Pons (tissue), 1 donor: ENCODE data around the gene TMEM219.
"Not testable (repeated sequence)": the region's sequence is repeated elsewhere in the genome, so short reads cannot be mapped to it uniquely, and the experiment has no call there.

Experiments used
- DNase-seq: peaks from one replicate; pipeline ENCODE4 v3.0.0-alpha.2; 2016; ENCODE audit warnings: low spot score

The TMEM219 gene

DNA sequence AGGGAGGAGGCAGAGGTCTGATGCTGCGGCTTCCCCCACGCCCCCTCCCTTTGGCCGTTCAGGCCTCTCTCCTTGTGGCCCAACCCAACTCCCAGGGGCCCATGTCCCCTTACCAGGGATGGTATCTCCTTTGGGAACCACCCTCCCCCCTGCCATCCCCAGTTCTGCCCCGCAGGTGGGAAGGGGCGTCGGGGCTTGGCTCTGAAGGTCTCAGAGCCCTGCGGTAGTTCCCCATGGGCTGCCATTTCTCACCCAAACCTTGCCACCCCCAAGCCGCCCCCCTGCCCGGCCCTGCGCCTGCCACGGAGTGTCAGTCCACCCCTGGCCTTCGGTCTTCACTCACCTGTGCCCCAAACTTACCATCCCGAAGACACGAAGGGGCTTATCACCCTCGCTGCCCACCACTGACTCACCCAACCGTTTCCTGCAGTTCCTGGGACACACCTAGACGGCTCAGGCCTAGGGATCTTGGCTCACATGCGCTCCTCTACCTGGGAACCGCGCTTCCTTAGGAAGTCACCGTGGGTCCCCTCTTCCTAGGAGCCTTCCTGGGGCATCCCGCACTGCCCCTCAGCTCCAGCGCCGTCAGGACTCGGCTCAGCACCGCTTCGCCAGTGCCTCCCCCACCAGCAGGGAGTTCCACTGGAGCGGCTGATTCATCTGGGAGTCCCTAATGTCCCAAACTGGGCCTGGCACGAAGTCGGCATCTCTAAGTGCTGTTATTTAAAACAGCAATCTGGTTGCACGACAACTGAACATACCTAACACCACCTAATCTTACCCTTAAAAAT, 50.0 kb downstream of the TMEM219 start:
- DNase-seq, result no peak

DNA sequence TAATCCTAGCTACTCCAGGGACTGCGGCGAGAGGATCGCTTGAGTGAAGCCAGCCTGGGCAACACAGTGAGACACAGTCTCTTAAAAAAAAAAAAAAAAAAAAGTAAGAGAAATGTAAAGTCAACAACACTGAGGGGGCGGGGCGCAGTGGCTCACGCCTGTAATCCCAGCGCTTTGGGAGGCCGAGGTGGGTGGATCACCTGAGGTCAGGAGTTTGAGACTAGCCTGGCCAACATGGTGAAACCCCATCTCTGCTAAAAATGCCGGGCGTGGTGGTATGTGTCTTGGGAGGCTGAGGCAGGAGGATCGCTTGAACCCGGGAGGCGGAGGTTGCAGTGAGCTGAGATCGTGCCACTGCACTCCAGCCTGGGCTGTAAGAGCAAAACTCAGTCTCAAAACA, 50.7 kb downstream of the TMEM219 start:
- not testable (repeated sequence) for DNase-seq

DNA sequence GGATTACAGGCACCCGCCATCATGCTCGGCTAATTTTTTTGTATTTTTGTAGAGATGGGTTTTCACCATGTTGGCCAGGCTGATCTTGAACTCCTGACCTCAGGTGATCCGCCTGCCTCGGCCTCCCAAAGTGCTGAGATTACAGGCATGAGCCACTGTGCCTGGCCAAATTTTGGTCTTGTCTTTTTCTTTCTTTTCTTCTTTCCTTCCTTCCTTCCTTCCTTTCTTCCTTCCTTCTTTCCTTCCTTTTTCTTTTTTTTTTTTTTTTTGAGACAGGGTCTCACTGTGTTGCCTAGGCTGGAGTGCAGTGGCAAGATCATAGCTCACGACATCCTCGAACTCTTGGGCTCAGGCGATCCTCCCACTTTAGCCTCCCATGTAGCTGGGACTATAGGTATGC, 53.6 kb downstream of the TMEM219 start:
- not testable (repeated sequence) for DNase-seq

DNA sequence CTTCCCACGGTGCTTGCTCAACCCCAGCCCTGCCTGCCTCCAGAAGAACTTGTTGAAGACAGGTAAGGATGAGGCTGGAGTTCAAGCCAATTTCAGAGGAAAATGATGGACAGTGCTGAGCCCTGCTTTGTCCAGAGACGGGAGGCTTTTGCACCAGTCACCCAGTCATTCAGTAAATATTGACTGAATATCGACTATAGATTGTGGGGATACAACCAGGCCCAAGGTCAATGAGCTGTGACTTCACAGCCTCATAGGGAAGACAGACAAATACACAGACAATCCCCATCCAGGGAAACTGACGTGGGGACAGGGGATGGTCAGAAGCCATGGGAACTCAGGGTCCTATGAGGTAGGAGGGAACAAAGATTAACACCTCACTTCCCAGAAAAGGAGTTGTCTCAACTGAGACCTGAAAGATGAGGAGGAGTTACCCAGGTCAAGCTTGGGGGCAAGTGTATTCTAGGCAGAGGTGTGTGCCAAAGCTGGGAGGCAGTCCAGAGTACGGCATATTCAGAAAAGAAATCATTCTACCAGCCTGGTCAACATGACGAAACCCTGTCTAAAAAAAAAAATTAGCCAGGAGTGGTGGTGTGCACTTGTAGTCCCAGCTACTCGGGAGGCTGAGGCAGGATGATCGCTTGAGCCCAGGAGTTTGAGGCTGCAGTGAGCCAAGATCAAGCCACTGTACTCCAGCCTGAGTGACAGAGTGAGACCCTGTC, 54.8 kb downstream of the TMEM219 start:
- no peak for DNase-seq

DNA sequence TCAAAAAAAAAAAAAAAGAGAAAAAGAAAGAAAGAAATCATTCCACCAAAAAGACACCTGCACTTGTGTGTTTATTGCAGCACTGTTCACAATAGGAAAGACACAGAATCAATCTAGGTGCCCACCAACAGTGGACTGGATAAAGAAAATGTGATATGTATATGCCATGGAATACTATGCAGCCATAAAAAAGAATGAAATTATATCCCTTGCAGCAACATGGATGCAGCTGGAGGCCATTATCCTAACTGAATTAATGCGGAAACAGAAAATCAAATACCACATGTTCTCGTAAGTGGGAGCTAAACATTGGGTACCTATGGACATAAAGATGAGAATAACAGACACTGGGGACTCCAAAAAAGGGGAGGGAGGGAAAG, 55.4 kb downstream of the TMEM219 start:
- DNase-seq, result no peak

DNA sequence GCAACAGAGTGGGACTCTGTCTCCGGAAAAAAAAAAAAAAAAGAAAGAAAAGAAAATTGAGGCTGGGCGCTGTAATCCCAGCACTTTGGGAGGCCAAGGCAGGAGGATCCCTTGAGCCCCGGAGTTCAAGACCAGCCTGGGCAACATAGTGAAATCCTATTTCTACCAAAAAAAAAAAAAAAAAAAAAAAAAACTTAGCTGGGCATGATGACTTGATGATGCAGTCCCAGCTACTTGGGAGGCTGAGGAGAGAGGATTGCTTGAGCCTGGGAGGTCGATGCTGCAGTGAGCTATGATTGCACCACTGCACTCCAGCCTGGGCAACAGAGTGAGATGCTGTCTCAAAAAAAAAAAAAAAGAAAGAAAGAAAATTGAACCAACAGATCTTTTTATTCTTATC, 56.1 kb downstream of the TMEM219 start:
- DNase-seq, result not testable (repeated sequence)

DNA sequence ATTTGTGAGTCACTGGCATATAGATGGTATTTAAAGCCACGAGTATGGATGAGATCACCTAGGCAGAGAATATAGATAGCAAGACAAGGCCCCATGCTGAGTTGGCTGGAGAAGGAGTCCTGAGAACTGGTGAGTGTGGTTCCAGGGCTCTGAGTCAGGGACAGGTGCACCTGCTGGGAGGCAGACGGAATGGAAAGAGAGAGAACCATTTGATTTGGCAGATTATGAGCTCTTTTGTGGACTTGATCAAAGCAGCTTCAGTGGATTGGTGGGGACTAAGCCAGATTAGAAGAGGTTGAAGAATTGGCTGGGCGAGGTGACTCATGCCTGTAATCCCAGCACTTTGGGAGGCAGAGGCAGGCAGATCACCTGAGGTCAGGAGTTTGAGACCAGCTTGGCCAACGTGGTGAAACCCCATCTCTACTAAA, 56.9 kb downstream of the TMEM219 start:
- DNase-seq, result no peak
